MCF 10A (cell line): ENCODE measurements around the gene PDE1C. TPM values are rescaled to one million over a fixed set of nuclear protein-coding genes. Genes with fewer than 3 reads are reported as not detected.

ENCODE experiments used
- BruUV-seq: library from RNA; stranded (reverse); fragments of 400-500 nt; replicated peaks from 2 replicates; lab custom pipeline; 2021; lab: Mats Ljungman, UMichigan
- CTCF ChIA-PET: fragments of 300-600 bp; sonication (Branson Sonifier 250); formaldehyde crosslinking; extraction: SDS; loops from one replicate; lab custom pipeline; 2021; ENCODE audit warnings: antibody characterized with exemption, inconsistent platforms; lab: Yijun Ruan, JAX
- POLR2A ChIA-PET: fragments of 300-600, 350-650 bp; sonication (Branson Sonifier 250); formaldehyde crosslinking; extraction: SDS; loops from one replicate; lab custom pipeline; 2020; ENCODE audit warnings: antibody characterized with exemption, inconsistent platforms; lab: Yijun Ruan, JAX
- DNase-seq: peaks from one replicate; pipeline ENCODE4 v3.0.0-alpha.2; 2018; ENCODE audit not compliant: unreplicated experiment
- H3K27ac Mint-ChIP-seq: one replicate; pipeline ENCODE4 v1.8.0; 2022; ENCODE audit warnings: mild to moderate bottlenecking, low read depth, mixed read lengths; ENCODE audit not compliant: unreplicated experiment
- H3K27me3 Mint-ChIP-seq: one replicate; pipeline ENCODE4 v1.8.0; 2022; ENCODE audit warnings: mixed read lengths; ENCODE audit not compliant: insufficient read depth, unreplicated experiment
- H3K36me3 Mint-ChIP-seq: one replicate; pipeline ENCODE4 v1.8.0; 2022; ENCODE audit warnings: mild to moderate bottlenecking, moderate library complexity, mixed read lengths; ENCODE audit not compliant: insufficient read depth, unreplicated experiment
- H3K4me1 Mint-ChIP-seq: one replicate; pipeline ENCODE4 v1.8.0; 2022; ENCODE audit warnings: mixed read lengths; ENCODE audit not compliant: insufficient read depth, unreplicated experiment
- H3K4me3 Mint-ChIP-seq: one replicate; pipeline ENCODE4 v1.8.0; 2022; ENCODE audit warnings: mild to moderate bottlenecking, moderate library complexity, mixed read lengths; ENCODE audit not compliant: unreplicated experiment
- H3K9me3 Mint-ChIP-seq: one replicate; pipeline ENCODE4 v1.8.0; 2022; ENCODE audit warnings: mixed read lengths; ENCODE audit not compliant: unreplicated experiment
- intact Hi-C: fragments of 100-400 bp; cut with micrococcal nuclease; formaldehyde crosslinking; loops from 2 replicates; pipeline ENCODE4 v1.14.1; 2022
- total RNA-seq: library from RNA; stranded (reverse); gene quantifications from 2 replicates; pipeline ENCODE4 v1.2.3, GENCODE V29; 2022
- TF ChIP-seq, protein P1 (sequence below): fragments of 200-600 bp; IDR thresholded peaks from one replicate; pipeline ENCODE4 v1.8.0; 2022; ENCODE audit warnings: antibody characterized with exemption, mild to moderate bottlenecking; ENCODE audit not compliant: unreplicated experiment

The PDE1C gene
- total RNA-seq, 1 experiment from 2014 or later, result 0.14 TPM

DNA sequence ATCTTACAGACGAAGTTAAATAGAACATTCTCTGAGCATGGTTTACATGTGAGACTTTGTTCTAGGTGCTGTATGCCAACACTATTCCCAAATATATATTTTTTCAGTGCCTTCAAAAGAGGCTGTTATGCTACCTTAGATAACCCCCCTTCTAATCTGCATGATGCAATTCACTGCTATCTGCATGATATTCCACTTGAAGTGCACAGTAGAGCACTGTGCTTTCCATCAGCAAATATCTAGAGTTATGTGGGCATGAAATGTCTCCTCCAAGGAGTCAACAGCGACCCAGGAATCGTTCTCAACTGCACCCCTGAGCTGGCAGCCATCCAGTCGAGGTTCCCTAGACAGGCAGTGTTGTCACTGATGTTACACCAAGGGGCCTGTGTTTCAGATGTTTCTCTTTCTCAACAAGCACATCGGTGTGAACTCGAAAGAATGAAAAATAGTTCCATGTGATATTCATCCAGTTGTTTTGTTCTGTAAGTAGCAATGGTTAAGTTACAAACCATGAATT is 88.3 kb downstream of the PDE1C start:
- no peak overlapping the region for H3K27ac Mint-ChIP-seq
- intact Hi-C loops, result no loop called here
- ChIA-PET CTCF (no interaction called here), POLR2A (no interaction called here)
- H3K36me3 Mint-ChIP-seq, result no peaks in the 10 kb centered on the region
- H3K4me3 Mint-ChIP-seq, result no peak overlapping the region
- H3K9me3 Mint-ChIP-seq, result peaks cover 9% of the 10 kb centered on the region
- no peak for DNase-seq
- no peaks in the 10 kb centered on the region for H3K4me1 Mint-ChIP-seq
- BruUV-seq, result no TSS peak
- no peaks in the 10 kb centered on the region for H3K27me3 Mint-ChIP-seq
- TF ChIP-seq, protein P1, sequence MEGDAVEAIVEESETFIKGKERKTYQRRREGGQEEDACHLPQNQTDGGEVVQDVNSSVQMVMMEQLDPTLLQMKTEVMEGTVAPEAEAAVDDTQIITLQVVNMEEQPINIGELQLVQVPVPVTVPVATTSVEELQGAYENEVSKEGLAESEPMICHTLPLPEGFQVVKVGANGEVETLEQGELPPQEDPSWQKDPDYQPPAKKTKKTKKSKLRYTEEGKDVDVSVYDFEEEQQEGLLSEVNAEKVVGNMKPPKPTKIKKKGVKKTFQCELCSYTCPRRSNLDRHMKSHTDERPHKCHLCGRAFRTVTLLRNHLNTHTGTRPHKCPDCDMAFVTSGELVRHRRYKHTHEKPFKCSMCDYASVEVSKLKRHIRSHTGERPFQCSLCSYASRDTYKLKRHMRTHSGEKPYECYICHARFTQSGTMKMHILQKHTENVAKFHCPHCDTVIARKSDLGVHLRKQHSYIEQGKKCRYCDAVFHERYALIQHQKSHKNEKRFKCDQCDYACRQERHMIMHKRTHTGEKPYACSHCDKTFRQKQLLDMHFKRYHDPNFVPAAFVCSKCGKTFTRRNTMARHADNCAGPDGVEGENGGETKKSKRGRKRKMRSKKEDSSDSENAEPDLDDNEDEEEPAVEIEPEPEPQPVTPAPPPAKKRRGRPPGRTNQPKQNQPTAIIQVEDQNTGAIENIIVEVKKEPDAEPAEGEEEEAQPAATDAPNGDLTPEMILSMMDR, result no peak

DNA sequence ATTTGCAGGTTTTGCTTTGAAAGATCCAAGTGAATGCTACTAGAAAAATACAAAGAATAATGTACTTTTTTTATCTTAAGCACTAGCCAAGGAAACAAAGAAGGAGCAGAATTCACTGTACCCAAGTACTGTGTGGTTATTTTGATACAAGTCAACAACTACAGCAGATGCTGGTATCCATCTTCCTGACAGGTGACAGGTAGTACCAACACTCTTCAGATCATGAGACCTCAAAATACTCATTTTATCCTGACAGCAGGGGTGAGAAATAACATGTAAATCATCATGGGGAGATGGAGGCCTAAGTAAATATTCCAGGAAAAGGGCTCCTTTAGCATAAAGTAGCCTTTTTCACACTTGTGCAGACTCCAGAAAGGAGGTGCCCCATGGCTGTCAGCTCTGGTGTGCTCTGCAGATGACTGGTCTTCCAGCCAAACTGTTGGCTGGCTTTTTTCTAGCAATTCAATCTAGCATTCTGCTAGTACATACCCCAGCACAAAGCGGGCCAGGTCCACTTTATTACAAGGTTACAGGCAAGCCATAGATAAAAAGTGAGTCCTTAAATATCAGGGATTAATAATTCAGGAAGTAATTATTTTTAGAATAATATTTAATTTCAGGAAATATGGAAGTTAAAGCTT is 90.4 kb downstream of the PDE1C start:
- peaks cover 9% of the 10 kb centered on the region for H3K9me3 Mint-ChIP-seq
- no peak for DNase-seq
- POLR2A ChIA-PET, result no interaction called here
- BruUV-seq, result no TSS peak
- intact Hi-C loops, result no loop called here
- no peak overlapping the region for H3K27ac Mint-ChIP-seq
- TF ChIP-seq, protein P1, result no peak
- no peaks in the 10 kb centered on the region for H3K27me3 Mint-ChIP-seq
- H3K36me3 Mint-ChIP-seq, result no peaks in the 10 kb centered on the region
- CTCF ChIA-PET, result no interaction called here
- no peak overlapping the region for H3K4me3 Mint-ChIP-seq
- H3K4me1 Mint-ChIP-seq, result no peaks in the 10 kb centered on the region

DNA sequence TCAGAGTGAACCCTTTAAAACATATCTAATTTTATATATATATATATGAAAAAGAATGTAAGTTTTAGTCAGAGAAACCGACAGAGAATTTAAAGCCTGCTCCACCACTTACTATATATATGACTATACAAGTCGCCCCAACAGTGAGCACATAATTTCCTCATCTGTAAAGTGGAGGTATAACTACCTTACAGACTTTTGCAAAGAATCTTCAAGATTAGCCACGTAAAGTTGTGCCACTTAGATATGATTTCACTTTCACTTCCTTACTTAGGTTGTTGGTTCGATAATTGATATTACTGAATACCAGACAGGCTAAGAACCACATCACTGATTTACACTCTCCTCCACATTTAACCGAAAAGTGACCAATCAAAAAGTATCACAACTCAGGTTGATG is 94.7 kb downstream of the PDE1C start:
- no peak overlapping the region for H3K27ac Mint-ChIP-seq
- CTCF ChIA-PET, result no interaction called here
- POLR2A ChIA-PET, result no interaction called here
- no peaks in the 10 kb centered on the region for H3K36me3 Mint-ChIP-seq
- BruUV-seq, result no TSS peak
- intact Hi-C loops, result no loop called here
- H3K27me3 Mint-ChIP-seq, result no peaks in the 10 kb centered on the region
- no peak for DNase-seq
- TF ChIP-seq, protein P1, result no peak
- peaks cover 9% of the 10 kb centered on the region for H3K9me3 Mint-ChIP-seq
- H3K4me1 Mint-ChIP-seq, result no peaks in the 10 kb centered on the region
- no peak overlapping the region for H3K4me3 Mint-ChIP-seq

DNA sequence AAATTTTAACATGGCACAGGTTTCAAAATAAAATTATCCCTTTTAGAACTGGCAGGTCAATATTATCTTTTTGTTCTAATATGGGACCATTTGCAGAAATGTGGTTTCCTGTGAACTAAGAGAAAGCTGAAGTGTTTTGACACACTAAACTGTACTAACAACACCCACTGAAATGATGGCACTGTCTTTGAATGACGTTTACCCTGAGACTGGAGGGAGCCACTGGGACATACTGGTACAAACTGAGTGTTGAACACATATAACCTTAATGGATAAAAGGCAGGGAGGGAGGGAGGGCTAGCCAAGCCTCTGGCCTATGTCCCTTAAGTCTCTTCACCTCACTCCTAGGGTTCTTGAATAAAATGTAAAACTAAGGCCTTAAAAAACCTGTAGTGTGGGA is 95.9 kb downstream of the PDE1C start:
- Mint-ChIP-seq H3K36me3 (no peaks in the 10 kb centered on the region), H3K4me1 (no peaks in the 10 kb centered on the region), H3K27ac (no peak overlapping the region), H3K9me3 (peaks cover 9% of the 10 kb centered on the region), H3K4me3 (no peak overlapping the region), H3K27me3 (no peaks in the 10 kb centered on the region)
- TF ChIP-seq, protein P1, result no peak
- CTCF ChIA-PET, result no interaction called here
- no TSS peak for BruUV-seq
- DNase-seq, result no peak
- intact Hi-C loops, result no loop called here
- POLR2A ChIA-PET, result no interaction called here
